SK-N-SH (cell line): ENCODE measurements around the gene PPM1N. TPM values are rescaled to one million over a fixed set of nuclear protein-coding genes. Genes with fewer than 3 reads are reported as not detected.

Experiments used
- CTCF ChIA-PET: fragments of 300-600, 350-600 bp; formaldehyde crosslinking; extraction: SDS; loops from one replicate; lab custom pipeline; 2021; lab: Yijun Ruan, JAX
- POLR2A ChIA-PET: fragments of 350-600 bp; sonication (Branson Sonifier 250); formaldehyde crosslinking; extraction: SDS; loops from one replicate; lab custom pipeline; 2020; ENCODE audit warnings: antibody characterized with exemption, inconsistent platforms; lab: Yijun Ruan, JAX
- DNase-seq: peaks from one replicate; pipeline ENCODE4 v3.0.0; 2012
- H2AFZ ChIP-seq: fragments of 200-600 bp; sonication (generic); 2 replicates; pipeline ENCODE4 v1.8.1; 2016; ENCODE audit warnings: antibody characterized with exemption, mild to moderate bottlenecking, low read depth
- H3F3A ChIP-seq: fragments of 200-600 bp; sonication (generic); replicated peaks from 2 replicates; pipeline ENCODE3; 2016; ENCODE audit warnings: antibody characterized with exemption, mild to moderate bottlenecking; ENCODE audit not compliant: insufficient read depth
- H3K27ac ChIP-seq, 2 experiments: fragments of 200-500 bp in 1 of 2; fragments of 200-600 bp in 1 of 2; sonication (Bioruptor generic) in 1 of 2; sonication (generic), shearing (Covaris generic) in 1 of 2; 2 replicates each; pipeline versions ENCODE4 v1.5.1 to v1.6.1; 2014 to 2016; ENCODE audit warnings: low read depth in 2 of 2, inconsistent platforms in 1 of 2, low read length in 1 of 2, mild to moderate bottlenecking in 1 of 2, mixed read lengths in 1 of 2
- H3K27me3 ChIP-seq: fragments of 200-600 bp; sonication (generic), shearing (Covaris generic); 2 replicates; pipeline ENCODE4 v1.6.1; 2016; ENCODE audit warnings: mixed run types; ENCODE audit not compliant: insufficient read depth
- H3K36me3 ChIP-seq, 2 experiments: fragments of 200-500 bp in 1 of 2; fragments of 200-600 bp in 1 of 2; sonication (Bioruptor generic) in 1 of 2; sonication (generic) in 1 of 2; replicated peaks in 1 of 2; 2 replicates each; pipeline versions ENCODE3 to v1.5.1; 2014 to 2016; ENCODE audit warnings: low read length in 1 of 2, mild to moderate bottlenecking in 1 of 2; ENCODE audit not compliant: insufficient read depth in 2 of 2, control insufficient read depth in 1 of 2
- H3K4me1 ChIP-seq, 2 experiments: fragments of 200-500 bp in 1 of 2; fragments of 200-600 bp in 1 of 2; sonication (Bioruptor generic) in 1 of 2; sonication (generic), shearing (Covaris generic) in 1 of 2; 2 replicates each; pipeline versions ENCODE4 v1.5.1 to v1.6.1; 2014 to 2016; ENCODE audit warnings: low read depth in 1 of 2, low read length in 1 of 2, mixed run types in 1 of 2; ENCODE audit not compliant: insufficient read depth in 2 of 2, control insufficient read depth in 1 of 2
- H3K4me2 ChIP-seq: fragments of 200-600 bp; sonication (generic), shearing (Covaris generic); 2 replicates; pipeline ENCODE4 v1.6.1; 2017; ENCODE audit warnings: mixed run types
- H3K4me3 ChIP-seq, 2 experiments: fragments of 200-500 bp in 1 of 2; fragments of 200-600 bp in 1 of 2; sonication (Bioruptor generic) in 1 of 2; sonication (generic), shearing (Covaris generic) in 1 of 2; 2 replicates each; pipeline versions ENCODE4 v1.5.1 to v1.8.1; 2014 to 2016; ENCODE audit warnings: low read depth in 2 of 2, inconsistent platforms in 1 of 2, low read length in 1 of 2, mild to moderate bottlenecking in 1 of 2, mixed read lengths in 1 of 2, moderate library complexity in 1 of 2
- H3K79me2 ChIP-seq: fragments of 200-600 bp; sonication (generic); 2 replicates; pipeline ENCODE4 v1.8.1; 2017; ENCODE audit warnings: mild to moderate bottlenecking; ENCODE audit not compliant: insufficient read depth
- H3K9ac ChIP-seq: fragments of 200-600 bp; sonication (generic); 2 replicates; pipeline ENCODE4 v1.6.1; 2017; ENCODE audit warnings: mixed run types
- H3K9me2 ChIP-seq: fragments of 200-600 bp; sonication (generic); 2 replicates; pipeline ENCODE4 v1.6.1; 2017; ENCODE audit warnings: mixed run types
- H3K9me3 ChIP-seq: fragments of 200-600 bp; sonication (generic); 2 replicates; pipeline ENCODE4 v1.6.1; 2017; ENCODE audit warnings: mixed run types, mild to moderate bottlenecking, moderate library complexity
- H4K20me1 ChIP-seq: fragments of 200-600 bp; sonication (generic); 2 replicates; pipeline ENCODE4 v1.6.1; 2017; ENCODE audit warnings: mild to moderate bottlenecking, mixed run types; ENCODE audit not compliant: insufficient read depth
- ELF1 ChIP-seq: IDR thresholded peaks from 2 replicates; pipeline ENCODE4 v1.4.0; 2012
- EP300 ChIP-seq, 2 experiments: IDR thresholded peaks; 2 replicates each; pipeline versions ENCODE4 v1.4.0 to v1.6.1; 2012; ENCODE audit warnings: borderline replicate concordance in 1 of 2, low read depth in 1 of 2, low read length in 1 of 2
- EZH2phosphoT487 ChIP-seq: fragments of 200-600 bp; sonication (generic); IDR thresholded peaks from 2 replicates; pipeline ENCODE4 v1.6.1; 2017; ENCODE audit warnings: low read depth, mixed run types, mild to moderate bottlenecking, antibody characterized with exemption, moderate library complexity, borderline replicate concordance
- FOXJ3 ChIP-seq: sonication (generic); formaldehyde crosslinking; IDR thresholded peaks from 2 replicates; pipeline ENCODE4 v1.5.1; 2020; ENCODE audit warnings: mild to moderate bottlenecking, missing genetic modification reagents
- FOXM1 ChIP-seq: IDR thresholded peaks from 2 replicates; pipeline ENCODE4 v1.4.0; 2012; ENCODE audit warnings: low read depth, mild to moderate bottlenecking
- GABPA ChIP-seq: IDR thresholded peaks from 2 replicates; pipeline ENCODE4 v1.4.0; 2012; ENCODE audit warnings: low read depth, mild to moderate bottlenecking
- IRF3 ChIP-seq: fragments of 150-350 bp; IDR thresholded peaks from 2 replicates; pipeline ENCODE4 v1.6.1; 2016; ENCODE audit warnings: mild to moderate bottlenecking, low read depth, low read length
- JUND ChIP-seq: IDR thresholded peaks from 2 replicates; pipeline ENCODE4 v1.4.0; 2012
- MAX ChIP-seq: IDR thresholded peaks from 2 replicates; pipeline ENCODE4 v1.4.0; 2012; ENCODE audit warnings: low read depth
- MEF2A ChIP-seq: IDR thresholded peaks from 2 replicates; pipeline ENCODE4 v1.4.0; 2012; ENCODE audit warnings: low read depth, borderline replicate concordance
- POLR2AphosphoS5 ChIP-seq: IDR thresholded peaks from 2 replicates; pipeline ENCODE4 v1.6.1; 2012; ENCODE audit warnings: low read depth, low read length
- RAD21 ChIP-seq: IDR thresholded peaks from 2 replicates; pipeline ENCODE4 v1.6.1; 2012; ENCODE audit warnings: mild to moderate bottlenecking, low read length
- RCOR1 ChIP-seq: fragments of 150-350 bp; IDR thresholded peaks from 2 replicates; pipeline ENCODE4 v1.6.1; 2017; ENCODE audit warnings: antibody characterized with exemption, low read length
- RXRA ChIP-seq: IDR thresholded peaks from 2 replicates; pipeline ENCODE4 v1.4.0; 2012; ENCODE audit warnings: low read depth, mild to moderate bottlenecking, borderline replicate concordance
- SIN3A ChIP-seq: IDR thresholded peaks from 2 replicates; pipeline ENCODE4 v1.6.1; 2012; ENCODE audit warnings: low read depth, mild to moderate bottlenecking, low read length, moderate library complexity, borderline replicate concordance
- TAF1 ChIP-seq: IDR thresholded peaks from 2 replicates; pipeline ENCODE4 v1.6.1; 2012; ENCODE audit warnings: low read depth, mild to moderate bottlenecking, low read length, moderate library complexity, borderline replicate concordance
- WGBS: methylation state at CpG from one replicate; pipeline ENCODE4 v1.1.6; 2017; ENCODE audit warnings: low lambda C conversion rate; 5-methylcytosine and 5-hydroxymethylcytosine counted together
- polyA plus RNA-seq, 3 experiments: library from polyadenylated mRNA; depleted of rRNA; stranded (reverse); fragments of >200 nt; gene quantifications; 2 replicates each; pipeline ENCODE4 v1.2.3, GENCODE V29; 2012
- TF ChIP-seq, protein P1 (sequence below): IDR thresholded peaks from 2 replicates; pipeline ENCODE4 v1.4.0; 2012; ENCODE audit warnings: low read depth, borderline replicate concordance
- TF ChIP-seq, protein P2 (sequence below): fragments of 150-350 bp; IDR thresholded peaks from 2 replicates; pipeline ENCODE4 v1.6.1; 2017; ENCODE audit warnings: antibody characterized with exemption, low read length, low read depth, borderline replicate concordance
- TF ChIP-seq, protein P3 (sequence below): fragments of 200-600 bp; sonication (generic); IDR thresholded peaks from 2 replicates; pipeline ENCODE4 v1.6.1; 2017; ENCODE audit warnings: antibody characterized with exemption, mild to moderate bottlenecking, moderate library complexity

The PPM1N gene
- polyA plus RNA-seq, 1 of the 3 experiments (the other 2 are of a cell fraction): 10.3 TPM

- TF ChIP-seq TAF1 (no peak), EZH2phosphoT487 (no peak)
Observed at GRCh38 chr19:45539459-45539858, 41.2 kb downstream of the PPM1N start (continued).

DNA sequence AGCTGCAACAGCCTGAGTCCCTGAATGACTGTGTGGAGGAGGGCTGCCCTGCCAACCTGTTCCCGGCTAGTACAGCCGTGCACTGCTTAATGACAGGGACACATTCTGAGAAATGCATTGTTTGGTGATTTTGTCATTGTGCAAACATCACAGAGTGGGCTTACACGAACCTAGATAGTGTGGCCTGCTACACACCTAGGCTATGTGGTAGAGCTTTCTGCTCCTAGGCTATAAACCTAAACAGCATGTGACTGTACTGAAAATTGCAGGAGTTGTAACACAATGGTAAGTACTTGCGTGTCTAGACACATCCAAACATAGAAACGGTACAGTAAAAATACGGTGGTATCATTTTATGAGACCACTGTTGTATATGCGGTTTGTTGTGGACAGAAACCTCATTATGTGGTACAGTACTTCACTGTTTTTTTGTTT, 44.0 kb downstream of the PPM1N start:
- no peaks in the 10 kb centered on the region for H3K79me2 ChIP-seq
- no peaks in the 10 kb centered on the region for H3K27me3 ChIP-seq
- H3K9me2 ChIP-seq: no peaks in the 10 kb centered on the region
- no peaks in the 10 kb centered on the region for H3K4me1 ChIP-seq
- no peak overlapping the region for H3K4me2 ChIP-seq
- peaks cover 2% of the 10 kb centered on the region for H3F3A ChIP-seq
- WGBS: 68% methylated on average over 7 of the region's 7 CpGs
- H3K9ac ChIP-seq: no peak overlapping the region
- H2AFZ ChIP-seq: no peak overlapping the region
- POLR2A ChIA-PET: no interaction called here
- H3K4me3 ChIP-seq: no peak overlapping the region
- no peaks in the 10 kb centered on the region for H4K20me1 ChIP-seq
- no peak for DNase-seq
- TF ChIP-seq JUND: no peak
- TF ChIP-seq POLR2AphosphoS5: no peak
- TF ChIP-seq SIN3A: no peak
- no peak for TF ChIP-seq ELF1
- no peak for TF ChIP-seq FOXM1
- no peak for TF ChIP-seq MAX
- no peak for TF ChIP-seq FOXJ3 (CRISPR knock-in tag)
- TF ChIP-seq, protein P1, sequence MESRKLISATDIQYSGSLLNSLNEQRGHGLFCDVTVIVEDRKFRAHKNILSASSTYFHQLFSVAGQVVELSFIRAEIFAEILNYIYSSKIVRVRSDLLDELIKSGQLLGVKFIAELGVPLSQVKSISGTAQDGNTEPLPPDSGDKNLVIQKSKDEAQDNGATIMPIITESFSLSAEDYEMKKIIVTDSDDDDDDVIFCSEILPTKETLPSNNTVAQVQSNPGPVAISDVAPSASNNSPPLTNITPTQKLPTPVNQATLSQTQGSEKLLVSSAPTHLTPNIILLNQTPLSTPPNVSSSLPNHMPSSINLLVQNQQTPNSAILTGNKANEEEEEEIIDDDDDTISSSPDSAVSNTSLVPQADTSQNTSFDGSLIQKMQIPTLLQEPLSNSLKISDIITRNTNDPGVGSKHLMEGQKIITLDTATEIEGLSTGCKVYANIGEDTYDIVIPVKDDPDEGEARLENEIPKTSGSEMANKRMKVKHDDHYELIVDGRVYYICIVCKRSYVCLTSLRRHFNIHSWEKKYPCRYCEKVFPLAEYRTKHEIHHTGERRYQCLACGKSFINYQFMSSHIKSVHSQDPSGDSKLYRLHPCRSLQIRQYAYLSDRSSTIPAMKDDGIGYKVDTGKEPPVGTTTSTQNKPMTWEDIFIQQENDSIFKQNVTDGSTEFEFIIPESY: no peak
- TF ChIP-seq RAD21: no peak
- no peak for TF ChIP-seq RXRA
- TF ChIP-seq IRF3: no peak
- no peak for TF ChIP-seq MEF2A
- TF ChIP-seq GABPA: no peak
- TF ChIP-seq RCOR1: no peak
- TF ChIP-seq EP300 (IDR thresholded peaks at IDR 0.05; ENCODE audit: borderline replicate concordance in 1 of 2, low read depth in 1 of 2, low read length in 1 of 2): no peak
- TF ChIP-seq, protein P2, sequence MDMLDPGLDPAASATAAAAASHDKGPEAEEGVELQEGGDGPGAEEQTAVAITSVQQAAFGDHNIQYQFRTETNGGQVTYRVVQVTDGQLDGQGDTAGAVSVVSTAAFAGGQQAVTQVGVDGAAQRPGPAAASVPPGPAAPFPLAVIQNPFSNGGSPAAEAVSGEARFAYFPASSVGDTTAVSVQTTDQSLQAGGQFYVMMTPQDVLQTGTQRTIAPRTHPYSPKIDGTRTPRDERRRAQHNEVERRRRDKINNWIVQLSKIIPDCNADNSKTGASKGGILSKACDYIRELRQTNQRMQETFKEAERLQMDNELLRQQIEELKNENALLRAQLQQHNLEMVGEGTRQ: no peak
- TF ChIP-seq, protein P3, sequence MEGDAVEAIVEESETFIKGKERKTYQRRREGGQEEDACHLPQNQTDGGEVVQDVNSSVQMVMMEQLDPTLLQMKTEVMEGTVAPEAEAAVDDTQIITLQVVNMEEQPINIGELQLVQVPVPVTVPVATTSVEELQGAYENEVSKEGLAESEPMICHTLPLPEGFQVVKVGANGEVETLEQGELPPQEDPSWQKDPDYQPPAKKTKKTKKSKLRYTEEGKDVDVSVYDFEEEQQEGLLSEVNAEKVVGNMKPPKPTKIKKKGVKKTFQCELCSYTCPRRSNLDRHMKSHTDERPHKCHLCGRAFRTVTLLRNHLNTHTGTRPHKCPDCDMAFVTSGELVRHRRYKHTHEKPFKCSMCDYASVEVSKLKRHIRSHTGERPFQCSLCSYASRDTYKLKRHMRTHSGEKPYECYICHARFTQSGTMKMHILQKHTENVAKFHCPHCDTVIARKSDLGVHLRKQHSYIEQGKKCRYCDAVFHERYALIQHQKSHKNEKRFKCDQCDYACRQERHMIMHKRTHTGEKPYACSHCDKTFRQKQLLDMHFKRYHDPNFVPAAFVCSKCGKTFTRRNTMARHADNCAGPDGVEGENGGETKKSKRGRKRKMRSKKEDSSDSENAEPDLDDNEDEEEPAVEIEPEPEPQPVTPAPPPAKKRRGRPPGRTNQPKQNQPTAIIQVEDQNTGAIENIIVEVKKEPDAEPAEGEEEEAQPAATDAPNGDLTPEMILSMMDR: no peak
- H3K27ac ChIP-seq: no peak overlapping the region
- CTCF ChIA-PET: no interaction called here
- no peaks in the 10 kb centered on the region for H3K36me3 ChIP-seq
- H3K9me3 ChIP-seq: no peaks in the 10 kb centered on the region
